Gastroesophageal sphincter (tissue), 4 donors: Measurements from ENCODE around the gene IMMP2L. TPM values are rescaled to one million over a fixed set of nuclear protein-coding genes. Genes with fewer than 3 reads are reported as not detected.

Source experiments
- ATAC-seq: fragments of 150-250 bp; one replicate; pipeline ENCODE4 v1.9.1; 2016; ENCODE audit warnings: mild to moderate bottlenecking, moderate library complexity
- H3K27ac ChIP-seq, 4 donors: fragments of 200-600 bp; sonication (generic) in 3 of 4; 1 replicate in 3 of 4; 2 replicates in 1 of 4; pipeline ENCODE4 v1.5.1; 2016 to 2019
- H3K27me3 ChIP-seq: fragments of 200-600 bp; sonication (generic); one replicate; pipeline ENCODE4 v1.5.1; 2019
- H3K36me3 ChIP-seq, 2 donors: fragments of 200-600 bp; sonication (generic); one replicate each; pipeline ENCODE4 v1.5.1; 2019; ENCODE audit warnings: control low read depth in 1 of 2
- H3K4me1 ChIP-seq, 3 donors: fragments of 200-600 bp; sonication (generic); 1 replicate in 2 of 3; 2 replicates in 1 of 3; pipeline ENCODE4 v1.5.1; 2016 to 2019; ENCODE audit warnings: control low read depth in 2 of 3
- H3K4me3 ChIP-seq, 2 donors: fragments of 200-600 bp; sonication (generic); one replicate each; pipeline ENCODE4 v1.5.1; 2019; ENCODE audit warnings: mild to moderate bottlenecking in 1 of 2, moderate library complexity in 1 of 2
- H3K9me3 ChIP-seq, 3 donors: fragments of 200-600 bp; sonication (generic); one replicate each; pipeline ENCODE4 v1.5.1; 2017 to 2019; ENCODE audit warnings: control low read depth in 2 of 3
- CTCF ChIP-seq, 4 experiments: fragments of 200-600 bp in 2 of 4; fragments of 450-650 bp in 2 of 4; sonication (generic) in 1 of 4; IDR thresholded peaks; one replicate each; pipeline ENCODE4 v1.5.1; 2017 to 2019; ENCODE audit warnings: antibody characterized with exemption in 4 of 4, mild to moderate bottlenecking in 2 of 4, moderate library complexity in 2 of 4
- EP300 ChIP-seq: sonication (generic); formaldehyde crosslinking; IDR thresholded peaks from one replicate; pipeline ENCODE4 v1.6.1; 2017; ENCODE audit warnings: antibody characterized with exemption, mild to moderate bottlenecking
- POLR2A ChIP-seq, 2 donors: fragments of 450-650 bp; IDR thresholded peaks; one replicate each; pipeline ENCODE4 v1.6.1; 2017; ENCODE audit warnings: antibody characterized with exemption in 2 of 2, mild to moderate bottlenecking in 2 of 2, moderate library complexity in 1 of 2
- POLR2AphosphoS5 ChIP-seq: sonication (generic); formaldehyde crosslinking; IDR thresholded peaks from one replicate; pipeline ENCODE4 v1.6.1; 2017; ENCODE audit warnings: antibody characterized with exemption
- WGBS, 2 donors: methylation state at CpG; one replicate each; pipeline ENCODE4 v1.1.5; 2018; ENCODE audit warnings: low coverage in 1 of 2; 5-methylcytosine and 5-hydroxymethylcytosine counted together
- total RNA-seq, 4 donors: library from RNA; depleted of rRNA; stranded (reverse); fragments of >200 nt; gene quantifications; one replicate each; pipeline ENCODE4 v1.1.0, GENCODE V29; 2016

IMMP2L gene
- total RNA-seq, 4 donors from 2014 or later: 13.6 to 38.5 (median 30.1) TPM

DNA sequence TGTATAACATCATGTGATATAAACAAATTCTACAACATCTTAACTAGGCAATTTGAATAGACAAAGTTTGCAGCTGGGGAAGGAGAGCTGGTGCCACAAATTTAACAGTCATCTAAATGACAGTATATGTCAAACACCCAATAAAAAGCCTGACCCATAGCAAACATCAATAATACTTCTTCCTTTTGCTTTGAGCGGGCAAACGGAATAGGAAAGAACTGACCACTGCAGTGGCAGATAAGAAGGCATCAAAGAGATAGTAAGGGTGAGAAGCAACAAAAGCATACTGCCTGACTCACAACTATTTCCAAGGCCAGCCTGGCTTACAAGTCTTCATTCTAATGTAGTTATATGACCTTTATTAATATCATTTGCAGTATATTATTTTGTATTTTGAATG lies 371.5 kb downstream of the IMMP2L start:
- ATAC-seq: no peak
- Histone ChIP-seq H3K9me3 (peaks cover 0 to 7% (median 0%) of the 10 kb centered on the region in 3 donors), H3K4me3 (no peak overlapping the region), H3K27ac (no peak overlapping the region), H3K4me1 (no peaks in the 10 kb centered on the region), H3K36me3 (no peaks in the 10 kb centered on the region), H3K27me3 (no peaks in the 10 kb centered on the region)
- WGBS, 2 donors: 92 to 97% methylated on average over 2 of the region's 2 CpGs
- no peak for TF ChIP-seq POLR2A (IDR thresholded peaks at IDR 0.05)
- no peak for TF ChIP-seq EP300
- TF ChIP-seq POLR2AphosphoS5: no peak
- no peak for TF ChIP-seq CTCF (IDR thresholded peaks at IDR 0.05)

DNA sequence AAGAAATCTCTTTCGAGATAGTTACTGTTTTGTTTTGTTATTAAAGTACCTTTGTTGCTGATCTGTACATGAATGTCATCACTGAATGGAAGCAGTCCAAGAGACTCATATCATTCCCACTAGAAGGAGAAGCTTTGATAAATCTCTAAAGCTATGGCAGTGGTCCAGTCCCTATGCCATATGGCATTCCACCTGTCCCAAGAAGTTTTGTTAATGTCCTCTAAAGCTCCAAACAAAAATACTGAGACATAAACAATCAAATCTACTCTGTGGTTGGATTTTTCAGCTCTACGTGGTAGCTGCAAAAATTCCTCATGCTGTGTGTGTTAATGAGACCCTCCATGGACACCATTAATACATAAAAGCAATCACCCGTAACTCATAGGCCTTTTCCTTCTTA lies 377.3 kb downstream of the IMMP2L start:
- no peak for ATAC-seq
- Histone ChIP-seq H3K9me3 (peaks cover 0 to 7% (median 0%) of the 10 kb centered on the region in 3 donors), H3K27ac (no peak overlapping the region), H3K36me3 (no peaks in the 10 kb centered on the region), H3K27me3 (no peaks in the 10 kb centered on the region), H3K4me1 (peaks cover 0 to 7% (median 0%) of the 10 kb centered on the region in 3 donors), H3K4me3 (no peak overlapping the region)
- no peak for TF ChIP-seq POLR2A (IDR thresholded peaks at IDR 0.05)
- TF ChIP-seq EP300: no peak
- no peak for TF ChIP-seq CTCF (IDR thresholded peaks at IDR 0.05)
- TF ChIP-seq POLR2AphosphoS5: no peak
- 76 to 85% methylated on average over 3 of the region's 3 CpGs for WGBS, 2 donors

- no peak overlapping the region for H3K4me3 ChIP-seq
- no peak for TF ChIP-seq EP300
- TF ChIP-seq CTCF (IDR thresholded peaks at IDR 0.05): no peak
- no peak for TF ChIP-seq POLR2AphosphoS5
- TF ChIP-seq POLR2A (IDR thresholded peaks at IDR 0.05): no peak
- ATAC-seq: no peak
These were observed 379.0 kb downstream of the IMMP2L start for GRCh38 chr7:111183321-111183720.

DNA sequence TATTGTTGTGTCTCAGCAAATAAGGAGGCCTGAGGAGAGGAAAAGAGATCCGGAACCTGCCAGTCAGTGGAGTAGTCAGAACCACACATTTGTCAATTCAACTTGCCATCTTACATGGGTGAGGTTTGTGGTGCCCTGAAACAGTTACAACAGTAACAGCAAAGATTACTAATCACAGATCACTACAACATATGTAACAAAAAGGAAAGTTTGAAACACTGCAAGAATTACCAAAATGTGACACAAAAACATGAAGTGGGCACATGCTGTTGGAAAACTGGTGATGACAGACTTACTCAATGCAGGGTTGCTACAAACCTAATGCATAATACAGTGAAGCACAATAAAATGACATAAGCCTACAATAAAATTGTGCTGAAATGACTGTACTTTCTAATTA lies 382.0 kb downstream of the IMMP2L start:
- WGBS, 2 donors: 100% methylated on average over 1 of the region's 1 CpG
- Histone ChIP-seq H3K9me3 (peaks cover 0 to 7% (median 0%) of the 10 kb centered on the region in 3 donors), H3K36me3 (no peaks in the 10 kb centered on the region), H3K4me1 (peaks cover 0 to 7% (median 0%) of the 10 kb centered on the region in 3 donors), H3K27me3 (no peaks in the 10 kb centered on the region), H3K4me3 (no peak overlapping the region), H3K27ac (no peak overlapping the region)
- no peak for TF ChIP-seq CTCF (IDR thresholded peaks at IDR 0.05)
- TF ChIP-seq POLR2A (IDR thresholded peaks at IDR 0.05): no peak
- no peak for TF ChIP-seq EP300
- no peak for TF ChIP-seq POLR2AphosphoS5
- ATAC-seq: no peak

More at GRCh38 chr7:111183321-111183720, 379.0 kb downstream of the IMMP2L start:
- Histone ChIP-seq H3K27ac (no peak overlapping the region), H3K4me1 (peaks cover 0 to 7% (median 0%) of the 10 kb centered on the region in 3 donors), H3K27me3 (no peaks in the 10 kb centered on the region), H3K9me3 (peaks cover 0 to 12% (median 0%) of the 10 kb centered on the region in 3 donors), H3K36me3 (no peaks in the 10 kb centered on the region)

DNA sequence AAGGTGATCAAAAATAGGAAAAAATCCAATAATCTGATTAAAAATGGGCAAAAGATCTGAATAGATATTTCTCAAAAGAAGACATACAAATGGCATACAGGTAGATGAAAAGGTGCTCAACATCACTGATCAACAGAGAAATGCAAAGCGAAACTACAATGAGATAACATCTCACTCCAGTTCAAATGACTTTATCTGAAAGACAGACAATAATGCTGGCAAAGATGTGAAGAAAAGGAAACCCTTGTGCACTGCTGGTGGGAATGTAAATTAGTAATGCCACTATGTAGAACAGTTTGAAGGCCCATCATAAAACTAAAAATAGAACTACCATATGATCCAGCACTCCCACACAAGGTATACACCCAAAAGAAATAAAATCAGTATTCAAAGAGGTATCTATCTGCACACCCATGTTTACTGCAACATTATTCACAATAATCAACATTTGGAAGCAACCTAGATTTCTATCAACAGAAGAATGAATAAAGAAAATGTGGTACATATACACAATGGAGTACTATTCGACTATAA lies 386.3 kb downstream of the IMMP2L start:
- Histone ChIP-seq H3K36me3 (no peaks in the 10 kb centered on the region), H3K4me3 (no peak overlapping the region), H3K27me3 (no peaks in the 10 kb centered on the region), H3K27ac (no peak overlapping the region), H3K4me1 (peaks cover 0 to 16% (median 0%) of the 10 kb centered on the region in 3 donors), H3K9me3 (peaks cover 0 to 7% (median 0%) of the 10 kb centered on the region in 3 donors)
- no peak for ATAC-seq
- 83 to 96% methylated on average over 2 of the region's 2 CpGs for WGBS, 2 donors
- TF ChIP-seq POLR2AphosphoS5 (no peak), CTCF (IDR thresholded peaks at IDR 0.05) (no peak), EP300 (no peak), POLR2A (IDR thresholded peaks at IDR 0.05) (no peak)
